Fibroblast of skin of right quadriceps (primary cell): ENCODE results near the gene DTNBP1.
A peak's percentile ranks its signal among the peaks of the same experiment; 100 is the strongest.
"Not testable (repeated sequence)": the region's sequence is repeated elsewhere in the genome, so short reads cannot be mapped to it uniquely, and the experiment has no call there.

Experiments used
- DNase-seq: peaks from one replicate; pipeline ENCODE4 v3.0.0-alpha.2; 2013

The DTNBP1 gene

GRCh38 chr6:15662326-15663129, at the start of gene DTNBP1:
Gene DTNBP1 (minus strand): TSS chr6:15663028. CDS start chr6:15662869, 159 bp downstream.
- peak; percentile 66 for DNase-seq

GRCh38 chr6:15709651-15710269, 46.9 kb upstream of the DTNBP1 start:
- no peak for DNase-seq

- no peak for DNase-seq
These were observed 45.4 kb upstream of the DTNBP1 start for GRCh38 chr6:15708231-15708630.

- DNase-seq = no peak
These were observed 43.2 kb upstream of the DTNBP1 start for GRCh38 chr6:15705981-15706380.

- no peak for DNase-seq
These were observed 35.6 kb upstream of the DTNBP1 start for GRCh38 chr6:15698471-15698870.

- DNase-seq = no peak
These were observed 35.1 kb upstream of the DTNBP1 start for GRCh38 chr6:15697895-15698294.

- peak; percentile 85 for DNase-seq
These were observed 28.5 kb upstream of the DTNBP1 start for GRCh38 chr6:15691250-15691869.

GRCh38 chr6:15690510-15690909, 27.7 kb upstream of the DTNBP1 start:
- DNase-seq = no peak

- DNase-seq = peak; percentile 6
These were observed 27.0 kb upstream of the DTNBP1 start for GRCh38 chr6:15689586-15690482.

GRCh38 chr6:15685619-15686018, 22.8 kb upstream of the DTNBP1 start:
- DNase-seq = no peak

- DNase-seq = no peak
These were observed 20.4 kb upstream of the DTNBP1 start for GRCh38 chr6:15682965-15683822.

GRCh38 chr6:15681946-15682345, 19.1 kb upstream of the DTNBP1 start:
- DNase-seq = no peak

- no peak for DNase-seq
These were observed 15.7 kb upstream of the DTNBP1 start for GRCh38 chr6:15678514-15678913.

- DNase-seq = no peak
These were observed 15.0 kb upstream of the DTNBP1 start for GRCh38 chr6:15677822-15678221.

GRCh38 chr6:15675536-15676220, 12.8 kb upstream of the DTNBP1 start:
- DNase-seq = no peak

GRCh38 chr6:15674690-15675386, 12.0 kb upstream of the DTNBP1 start:
- no peak for DNase-seq

GRCh38 chr6:15673666-15674065, 10.8 kb upstream of the DTNBP1 start:
- DNase-seq = no peak

- DNase-seq = no peak
These were observed 10.0 kb upstream of the DTNBP1 start for GRCh38 chr6:15672818-15673217.

- DNase-seq = no peak
These were observed 9.5 kb upstream of the DTNBP1 start for GRCh38 chr6:15672291-15672690.

- DNase-seq = no peak
These were observed 6.1 kb upstream of the DTNBP1 start for GRCh38 chr6:15668918-15669317.

- not testable (repeated sequence) for DNase-seq
These were observed 4.1 kb upstream of the DTNBP1 start for GRCh38 chr6:15666896-15667295.
